ENCODE results near the gene CDC14A.

The CDC14A gene

GRCh38 chr1:100524355-100524754, 172.0 kb downstream of the CDC14A start:
- no peak overlapping the region for H3K9ac ChIP-seq (ENCODE audit: low read length)
- no peaks in the 10 kb centered on the region for H3K36me3 ChIP-seq (ENCODE audit: control insufficient read depth, insufficient read depth, low read length, severe bottlenecking)
- no peaks in the 10 kb centered on the region for H3K9me3 ChIP-seq (ENCODE audit: control insufficient read depth, low read length)
- no peaks in the 10 kb centered on the region for H3K27me3 ChIP-seq (replicated peaks; ENCODE audit: control insufficient read depth, insufficient read depth, low read length)
- H3K4me1 ChIP-seq (ENCODE audit: control insufficient read depth, insufficient read depth, low read length): peaks cover 14% of the 10 kb centered on the region
- no peak for DNase-seq (ENCODE audit: low read depth)
- no peak overlapping the region for H3K4me3 ChIP-seq (ENCODE audit: low read length)

GRCh38 chr1:100526894-100527293, 174.6 kb downstream of the CDC14A start:
- H3K36me3 ChIP-seq (ENCODE audit: control insufficient read depth, insufficient read depth, low read length, severe bottlenecking): no peaks in the 10 kb centered on the region
- no peaks in the 10 kb centered on the region for H3K9me3 ChIP-seq (ENCODE audit: control insufficient read depth, low read length)
- H3K27me3 ChIP-seq (replicated peaks; ENCODE audit: control insufficient read depth, insufficient read depth, low read length): no peaks in the 10 kb centered on the region
- no peak for DNase-seq (ENCODE audit: low read depth)
- no peak overlapping the region for H3K4me3 ChIP-seq (ENCODE audit: low read length)
- peaks cover 37% of the 10 kb centered on the region for H3K4me1 ChIP-seq (ENCODE audit: control insufficient read depth, insufficient read depth, low read length)
- H3K9ac ChIP-seq (ENCODE audit: low read length): no peak overlapping the region

- no peaks in the 10 kb centered on the region for H3K27me3 ChIP-seq (replicated peaks; ENCODE audit: control insufficient read depth, insufficient read depth, low read length)
- H3K4me3 ChIP-seq (ENCODE audit: low read length): no peak overlapping the region
- peaks cover 37% of the 10 kb centered on the region for H3K4me1 ChIP-seq (ENCODE audit: control insufficient read depth, insufficient read depth, low read length)
- H3K9me3 ChIP-seq (ENCODE audit: control insufficient read depth, low read length): no peaks in the 10 kb centered on the region
- peak; percentile 64 for DNase-seq (ENCODE audit: low read depth)
- H3K36me3 ChIP-seq (ENCODE audit: control insufficient read depth, insufficient read depth, low read length, severe bottlenecking): no peaks in the 10 kb centered on the region
- H3K9ac ChIP-seq (ENCODE audit: low read length): peak overlapping the region; percentile 48
Measured at GRCh38 chr1:100528871-100529270, 176.6 kb downstream of the CDC14A start.

DNA sequence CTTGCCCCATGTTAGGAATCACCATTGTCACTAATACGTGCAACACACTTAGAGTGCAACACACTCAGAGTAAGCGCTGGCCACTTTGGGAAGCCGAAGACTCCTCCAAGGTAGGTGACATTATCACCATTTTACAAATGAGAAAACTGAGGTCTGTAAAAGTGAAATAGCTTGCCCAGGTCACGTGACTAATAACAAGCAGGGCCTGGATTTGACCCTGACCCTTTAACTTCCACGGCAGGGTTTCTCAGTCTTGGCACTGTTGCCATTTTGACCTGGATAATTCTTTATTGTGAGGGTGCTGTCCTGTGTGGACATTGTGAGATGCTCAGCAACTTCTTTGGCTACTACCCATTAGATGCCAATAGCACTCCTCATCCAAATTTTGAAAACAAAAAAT, 177.8 kb downstream of the CDC14A start:
- Histone ChIP-seq H3K9me3 (ENCODE audit: control insufficient read depth, low read length) (no peaks in the 10 kb centered on the region), H3K4me3 (ENCODE audit: low read length) (no peak overlapping the region), H3K4me1 (ENCODE audit: control insufficient read depth, insufficient read depth, low read length) (peaks cover 37% of the 10 kb centered on the region), H3K36me3 (ENCODE audit: control insufficient read depth, insufficient read depth, low read length, severe bottlenecking) (no peaks in the 10 kb centered on the region), H3K9ac (ENCODE audit: low read length) (peak overlapping the region; percentile 0), H3K27me3 (replicated peaks; ENCODE audit: control insufficient read depth, insufficient read depth, low read length) (peaks cover 4% of the 10 kb centered on the region)
- DNase-seq (ENCODE audit: low read depth): no peak

GRCh38 chr1:100530880-100531487, 178.7 kb downstream of the CDC14A start:
- DNase-seq (ENCODE audit: low read depth): peak; percentile 81
- Histone ChIP-seq H3K9ac (ENCODE audit: low read length) (peak overlapping the region; percentile 0), H3K4me1 (ENCODE audit: control insufficient read depth, insufficient read depth, low read length) (peaks cover 37% of the 10 kb centered on the region), H3K4me3 (ENCODE audit: low read length) (no peak overlapping the region), H3K36me3 (ENCODE audit: control insufficient read depth, insufficient read depth, low read length, severe bottlenecking) (no peaks in the 10 kb centered on the region), H3K27me3 (replicated peaks; ENCODE audit: control insufficient read depth, insufficient read depth, low read length) (peaks cover 6% of the 10 kb centered on the region), H3K9me3 (ENCODE audit: control insufficient read depth, low read length) (no peaks in the 10 kb centered on the region)

GRCh38 chr1:100532645-100533044, 180.3 kb downstream of the CDC14A start:
- Histone ChIP-seq H3K9me3 (ENCODE audit: control insufficient read depth, low read length) (no peaks in the 10 kb centered on the region), H3K9ac (ENCODE audit: low read length) (no peak overlapping the region), H3K4me1 (ENCODE audit: control insufficient read depth, insufficient read depth, low read length) (peaks cover 37% of the 10 kb centered on the region), H3K4me3 (ENCODE audit: low read length) (no peak overlapping the region), H3K27me3 (replicated peaks; ENCODE audit: control insufficient read depth, insufficient read depth, low read length) (peaks cover 6% of the 10 kb centered on the region), H3K36me3 (ENCODE audit: control insufficient read depth, insufficient read depth, low read length, severe bottlenecking) (no peaks in the 10 kb centered on the region)
- no peak for DNase-seq (ENCODE audit: low read depth)

DNA sequence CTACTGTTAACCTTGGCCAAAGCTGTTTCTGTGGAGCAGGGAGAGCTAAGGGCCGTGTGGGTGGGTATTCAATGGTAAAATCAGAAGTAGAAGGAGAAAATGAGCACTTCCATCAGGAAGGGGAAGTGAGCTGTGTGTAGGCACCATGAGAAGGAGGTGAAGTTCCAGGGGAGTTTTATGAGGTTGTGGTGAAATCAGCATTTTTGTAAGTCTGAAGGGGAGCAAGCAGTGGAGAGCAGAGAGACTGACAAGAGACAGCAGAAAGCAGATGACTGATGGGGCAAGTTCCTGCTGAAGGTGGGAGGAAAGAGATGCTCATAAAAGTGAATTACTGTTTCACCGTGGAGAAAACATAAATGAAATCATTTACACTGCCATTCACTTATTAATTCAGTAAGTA, 183.0 kb downstream of the CDC14A start:
- peaks cover 25% of the 10 kb centered on the region for H3K27me3 ChIP-seq (replicated peaks; ENCODE audit: control insufficient read depth, insufficient read depth, low read length)
- no peak for DNase-seq (ENCODE audit: low read depth)
- H3K4me1 ChIP-seq (ENCODE audit: control insufficient read depth, insufficient read depth, low read length): peaks cover 24% of the 10 kb centered on the region
- no peaks in the 10 kb centered on the region for H3K36me3 ChIP-seq (ENCODE audit: control insufficient read depth, insufficient read depth, low read length, severe bottlenecking)
- H3K9ac ChIP-seq (ENCODE audit: low read length): no peak overlapping the region
- H3K4me3 ChIP-seq (ENCODE audit: low read length): no peak overlapping the region
- no peaks in the 10 kb centered on the region for H3K9me3 ChIP-seq (ENCODE audit: control insufficient read depth, low read length)

- Histone ChIP-seq H3K27me3 (replicated peaks; ENCODE audit: control insufficient read depth, insufficient read depth, low read length) (peaks cover 33% of the 10 kb centered on the region), H3K9ac (ENCODE audit: low read length) (no peak overlapping the region), H3K4me3 (ENCODE audit: low read length) (no peak overlapping the region), H3K36me3 (ENCODE audit: control insufficient read depth, insufficient read depth, low read length, severe bottlenecking) (no peaks in the 10 kb centered on the region), H3K9me3 (ENCODE audit: control insufficient read depth, low read length) (no peaks in the 10 kb centered on the region), H3K4me1 (ENCODE audit: control insufficient read depth, insufficient read depth, low read length) (peaks cover 17% of the 10 kb centered on the region)
- no peak for DNase-seq (ENCODE audit: low read depth)
Measured at GRCh38 chr1:100536031-100536430, 183.7 kb downstream of the CDC14A start.

GRCh38 chr1:100538913-100539835, 186.9 kb downstream of the CDC14A start:
- Histone ChIP-seq H3K9me3 (ENCODE audit: control insufficient read depth, low read length) (no peaks in the 10 kb centered on the region), H3K27me3 (replicated peaks; ENCODE audit: control insufficient read depth, insufficient read depth, low read length) (peaks cover 36% of the 10 kb centered on the region), H3K4me1 (ENCODE audit: control insufficient read depth, insufficient read depth, low read length) (peaks cover 10% of the 10 kb centered on the region), H3K4me3 (ENCODE audit: low read length) (peak overlapping the region; percentile 69), H3K36me3 (ENCODE audit: control insufficient read depth, insufficient read depth, low read length, severe bottlenecking) (no peaks in the 10 kb centered on the region), H3K9ac (ENCODE audit: low read length) (no peak overlapping the region)
- DNase-seq (ENCODE audit: low read depth): peak; percentile 43

- peak; percentile 44 for DNase-seq (ENCODE audit: low read depth)
- peaks cover 34% of the 10 kb centered on the region for H3K27me3 ChIP-seq (replicated peaks; ENCODE audit: control insufficient read depth, insufficient read depth, low read length)
Measured at GRCh38 chr1:100539836-100540536, 187.7 kb downstream of the CDC14A start.

GRCh38 chr1:100542285-100542684, 190.0 kb downstream of the CDC14A start:
- Histone ChIP-seq H3K27me3 (replicated peaks; ENCODE audit: control insufficient read depth, insufficient read depth, low read length) (peaks cover 30% of the 10 kb centered on the region), H3K9me3 (ENCODE audit: control insufficient read depth, low read length) (no peaks in the 10 kb centered on the region), H3K4me1 (ENCODE audit: control insufficient read depth, insufficient read depth, low read length) (peaks cover 10% of the 10 kb centered on the region), H3K36me3 (ENCODE audit: control insufficient read depth, insufficient read depth, low read length, severe bottlenecking) (no peaks in the 10 kb centered on the region), H3K9ac (ENCODE audit: low read length) (no peak overlapping the region), H3K4me3 (ENCODE audit: low read length) (no peak overlapping the region)
- no peak for DNase-seq (ENCODE audit: low read depth)

More at GRCh38 chr1:100539836-100540536, 187.7 kb downstream of the CDC14A start:
- Histone ChIP-seq H3K9ac (ENCODE audit: low read length) (no peak overlapping the region), H3K4me3 (ENCODE audit: low read length) (peak overlapping the region; percentile 67), H3K36me3 (ENCODE audit: control insufficient read depth, insufficient read depth, low read length, severe bottlenecking) (no peaks in the 10 kb centered on the region), H3K4me1 (ENCODE audit: control insufficient read depth, insufficient read depth, low read length) (peaks cover 10% of the 10 kb centered on the region), H3K9me3 (ENCODE audit: control insufficient read depth, low read length) (no peaks in the 10 kb centered on the region)
